K562 (cell line): ENCODE data around the gene ALDH8A1. TPM values are rescaled to one million over a fixed set of nuclear protein-coding genes. Genes with fewer than 3 reads are reported as not detected.

Experiments used
- MAFG ChIP-seq: fragments of 450-650 bp; conservative IDR thresholded peaks from 2 replicates; pipeline ENCODE4 v1.6.1; 2016; ENCODE audit warnings: missing genetic modification characterization, missing compliant biosample characterization
- NFE2 ChIP-seq: IDR thresholded peaks from 2 replicates; pipeline ENCODE4 v1.6.1; 2014; ENCODE audit warnings: antibody characterized with exemption, low read depth
- PTTG1 ChIP-seq: fragments of 450-650 bp; IDR thresholded peaks from 2 replicates; pipeline ENCODE4 v1.6.1; 2016; ENCODE audit warnings: low read depth, mild to moderate bottlenecking, missing genetic modification characterization, missing compliant biosample characterization
- SMARCE1 ChIP-seq: fragments of 450-650 bp; IDR thresholded peaks from 2 replicates; pipeline ENCODE4 v1.7.1; 2016; ENCODE audit warnings: mild to moderate bottlenecking
- TFAM ChIP-seq: fragments of 250-450 bp; sonication (Bioruptor Pico); conservative IDR thresholded peaks from 2 replicates; pipeline ENCODE4 v1.5.0; 2021; ENCODE audit warnings: mild to moderate bottlenecking, moderate library complexity
- ZNF3 ChIP-seq: fragments of 250-450 bp; sonication (Bioruptor Pico); IDR thresholded peaks from 2 replicates; pipeline ENCODE4 v1.5.0; 2021; ENCODE audit warnings: mild to moderate bottlenecking, moderate library complexity
- ZNF316 ChIP-seq: fragments of 450-650 bp; IDR thresholded peaks from 2 replicates; pipeline ENCODE4 v1.6.1; 2016
- polyA plus RNA-seq, 8 experiments: library from polyadenylated mRNA; depleted of rRNA in 4 of 8; stranded (reverse) in 5 of 8; unstranded in 3 of 8; fragments of >200 nt; fragmentation: Nextera tagmentation in 2 of 8; fragmentation: Illumina TruSeq in 1 of 8; extraction: Ambion mirVana in 2 of 8; extraction: Trizol in 1 of 8; gene quantifications; 2 replicates each; pipeline versions ENCODE4 v1.2.1 to v1.2.3, GENCODE V29; 2011 to 2014; ENCODE audit warnings: inconsistent platforms in 1 of 8, missing spikeins in 1 of 8
- total RNA-seq, 7 experiments: library from RNA; depleted of rRNA in 6 of 7; stranded (reverse); fragments of >200 nt in 6 of 7; fragmentation: Illumina TruSeq in 2 of 7; extraction: Trizol in 2 of 7; gene quantifications; 2 replicates each; pipeline versions ENCODE4 v1.2.1 to v1.2.3, GENCODE V29; 2011 to 2021; ENCODE audit warnings: low replicate concordance in 1 of 7
- TF ChIP-seq, protein P1 (sequence below), 2 experiments: fragments of 200-800 bp in 1 of 2; sonication (Bioruptor generic) in 1 of 2; sonication (generic) in 1 of 2; formaldehyde crosslinking in 1 of 2; IDR thresholded peaks in 1 of 2; conservative IDR thresholded peaks in 1 of 2; 2 replicates each; pipeline versions ENCODE4 v1.5.0 to v1.6.1; 2016 to 2020; ENCODE audit warnings: missing compliant biosample characterization in 1 of 2, missing genetic modification characterization in 1 of 2, missing genetic modification reagents in 1 of 2
- TF ChIP-seq, protein P2 (sequence below): fragments of 200-800 bp; sonication (Bioruptor generic); IDR thresholded peaks from 2 replicates; pipeline ENCODE4 v1.6.1; 2016; ENCODE audit warnings: missing genetic modification characterization, missing compliant biosample characterization
- TF ChIP-seq, protein P3 (sequence below): IDR thresholded peaks from 3 replicates; pipeline ENCODE4 v1.6.1; 2011; ENCODE audit warnings: borderline replicate concordance, mild to moderate bottlenecking, moderate library complexity; ENCODE audit not compliant: insufficient read length; ENCODE audit errors: extremely low read depth
- TF ChIP-seq, protein P4 (sequence below): fragments of 250-450 bp; sonication (Bioruptor Pico); IDR thresholded peaks from 2 replicates; pipeline ENCODE4 v1.5.0; 2021; ENCODE audit warnings: mild to moderate bottlenecking, moderate library complexity
- TF ChIP-seq, protein P5 (sequence below): fragments of 450-650 bp; IDR thresholded peaks from 2 replicates; pipeline ENCODE4 v1.6.1; 2016

Gene ALDH8A1
- total and polyA plus RNA-seq, 9 of the 15 experiments (the other 6 are each of a cell fraction or from before 2014, with no cell fraction given), result 0.03 to 0.18 (median 0.04) TPM; not detected in 2

DNA sequence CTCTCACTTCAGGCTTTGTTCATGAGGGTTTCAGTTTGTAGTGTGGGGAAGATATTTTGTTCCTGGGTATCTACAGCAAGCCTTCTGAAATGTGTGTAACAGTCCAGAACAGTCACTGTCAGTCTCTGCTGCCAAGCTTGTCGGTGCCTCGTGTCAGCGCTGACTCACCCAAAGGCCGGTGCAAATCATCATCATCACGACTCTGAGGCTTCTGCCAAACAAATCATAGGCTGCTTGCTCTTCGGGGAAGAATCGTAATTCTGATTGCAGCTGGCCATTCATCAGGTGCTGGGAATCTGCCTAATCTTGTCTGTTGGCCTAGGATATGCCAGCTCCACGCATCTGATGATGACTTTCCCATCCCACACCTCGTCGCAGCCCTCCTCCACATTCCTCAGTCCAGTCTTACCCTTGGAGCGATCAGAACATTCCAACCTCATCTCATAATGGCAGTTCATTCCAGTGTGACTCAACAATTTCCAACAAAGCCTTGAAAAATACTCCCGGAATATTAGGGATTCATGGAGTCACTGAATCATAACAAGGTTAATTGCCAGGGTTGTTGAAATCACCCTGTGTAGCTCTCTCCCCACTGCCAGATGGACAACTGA is 40.9 kb downstream of the ALDH8A1 start (continued):
- TF ChIP-seq, protein P1, sequence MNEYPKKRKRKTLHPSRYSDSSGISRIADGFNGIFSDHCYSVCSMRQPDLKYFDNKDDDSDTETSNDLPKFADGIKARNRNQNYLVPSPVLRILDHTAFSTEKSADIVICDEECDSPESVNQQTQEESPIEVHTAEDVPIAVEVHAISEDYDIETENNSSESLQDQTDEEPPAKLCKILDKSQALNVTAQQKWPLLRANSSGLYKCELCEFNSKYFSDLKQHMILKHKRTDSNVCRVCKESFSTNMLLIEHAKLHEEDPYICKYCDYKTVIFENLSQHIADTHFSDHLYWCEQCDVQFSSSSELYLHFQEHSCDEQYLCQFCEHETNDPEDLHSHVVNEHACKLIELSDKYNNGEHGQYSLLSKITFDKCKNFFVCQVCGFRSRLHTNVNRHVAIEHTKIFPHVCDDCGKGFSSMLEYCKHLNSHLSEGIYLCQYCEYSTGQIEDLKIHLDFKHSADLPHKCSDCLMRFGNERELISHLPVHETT (CRISPR knock-in tag; conservative IDR thresholded peaks at IDR 0.05 in 1 of 2, IDR thresholded peaks at IDR 0.05 in 1 of 2), result no peak
- TF ChIP-seq ZNF316 (peak; percentile 14; the same call in 1 of the 2 replicates), MAFG (0 out of 2 replicates have a peak, but pooled peaks have one; percentile 24), TFAM (no peak), ZNF3 (CRISPR knock-in tag) (no peak), NFE2 (peak; percentile 43), SMARCE1 (0 out of 2 replicates have a peak, but pooled peaks have one; percentile 32), PTTG1 (tag) (no peak)
- TF ChIP-seq, protein P2, sequence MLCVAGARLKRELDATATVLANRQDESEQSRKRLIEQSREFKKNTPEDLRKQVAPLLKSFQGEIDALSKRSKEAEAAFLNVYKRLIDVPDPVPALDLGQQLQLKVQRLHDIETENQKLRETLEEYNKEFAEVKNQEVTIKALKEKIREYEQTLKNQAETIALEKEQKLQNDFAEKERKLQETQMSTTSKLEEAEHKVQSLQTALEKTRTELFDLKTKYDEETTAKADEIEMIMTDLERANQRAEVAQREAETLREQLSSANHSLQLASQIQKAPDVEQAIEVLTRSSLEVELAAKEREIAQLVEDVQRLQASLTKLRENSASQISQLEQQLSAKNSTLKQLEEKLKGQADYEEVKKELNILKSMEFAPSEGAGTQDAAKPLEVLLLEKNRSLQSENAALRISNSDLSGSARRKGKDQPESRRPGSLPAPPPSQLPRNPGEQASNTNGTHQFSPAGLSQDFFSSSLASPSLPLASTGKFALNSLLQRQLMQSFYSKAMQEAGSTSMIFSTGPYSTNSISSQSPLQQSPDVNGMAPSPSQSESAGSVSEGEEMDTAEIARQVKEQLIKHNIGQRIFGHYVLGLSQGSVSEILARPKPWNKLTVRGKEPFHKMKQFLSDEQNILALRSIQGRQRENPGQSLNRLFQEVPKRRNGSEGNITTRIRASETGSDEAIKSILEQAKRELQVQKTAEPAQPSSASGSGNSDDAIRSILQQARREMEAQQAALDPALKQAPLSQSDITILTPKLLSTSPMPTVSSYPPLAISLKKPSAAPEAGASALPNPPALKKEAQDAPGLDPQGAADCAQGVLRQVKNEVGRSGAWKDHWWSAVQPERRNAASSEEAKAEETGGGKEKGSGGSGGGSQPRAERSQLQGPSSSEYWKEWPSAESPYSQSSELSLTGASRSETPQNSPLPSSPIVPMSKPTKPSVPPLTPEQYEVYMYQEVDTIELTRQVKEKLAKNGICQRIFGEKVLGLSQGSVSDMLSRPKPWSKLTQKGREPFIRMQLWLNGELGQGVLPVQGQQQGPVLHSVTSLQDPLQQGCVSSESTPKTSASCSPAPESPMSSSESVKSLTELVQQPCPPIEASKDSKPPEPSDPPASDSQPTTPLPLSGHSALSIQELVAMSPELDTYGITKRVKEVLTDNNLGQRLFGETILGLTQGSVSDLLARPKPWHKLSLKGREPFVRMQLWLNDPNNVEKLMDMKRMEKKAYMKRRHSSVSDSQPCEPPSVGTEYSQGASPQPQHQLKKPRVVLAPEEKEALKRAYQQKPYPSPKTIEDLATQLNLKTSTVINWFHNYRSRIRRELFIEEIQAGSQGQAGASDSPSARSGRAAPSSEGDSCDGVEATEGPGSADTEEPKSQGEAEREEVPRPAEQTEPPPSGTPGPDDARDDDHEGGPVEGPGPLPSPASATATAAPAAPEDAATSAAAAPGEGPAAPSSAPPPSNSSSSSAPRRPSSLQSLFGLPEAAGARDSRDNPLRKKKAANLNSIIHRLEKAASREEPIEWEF (CRISPR knock-in tag), result no peak
- TF ChIP-seq, protein P3, sequence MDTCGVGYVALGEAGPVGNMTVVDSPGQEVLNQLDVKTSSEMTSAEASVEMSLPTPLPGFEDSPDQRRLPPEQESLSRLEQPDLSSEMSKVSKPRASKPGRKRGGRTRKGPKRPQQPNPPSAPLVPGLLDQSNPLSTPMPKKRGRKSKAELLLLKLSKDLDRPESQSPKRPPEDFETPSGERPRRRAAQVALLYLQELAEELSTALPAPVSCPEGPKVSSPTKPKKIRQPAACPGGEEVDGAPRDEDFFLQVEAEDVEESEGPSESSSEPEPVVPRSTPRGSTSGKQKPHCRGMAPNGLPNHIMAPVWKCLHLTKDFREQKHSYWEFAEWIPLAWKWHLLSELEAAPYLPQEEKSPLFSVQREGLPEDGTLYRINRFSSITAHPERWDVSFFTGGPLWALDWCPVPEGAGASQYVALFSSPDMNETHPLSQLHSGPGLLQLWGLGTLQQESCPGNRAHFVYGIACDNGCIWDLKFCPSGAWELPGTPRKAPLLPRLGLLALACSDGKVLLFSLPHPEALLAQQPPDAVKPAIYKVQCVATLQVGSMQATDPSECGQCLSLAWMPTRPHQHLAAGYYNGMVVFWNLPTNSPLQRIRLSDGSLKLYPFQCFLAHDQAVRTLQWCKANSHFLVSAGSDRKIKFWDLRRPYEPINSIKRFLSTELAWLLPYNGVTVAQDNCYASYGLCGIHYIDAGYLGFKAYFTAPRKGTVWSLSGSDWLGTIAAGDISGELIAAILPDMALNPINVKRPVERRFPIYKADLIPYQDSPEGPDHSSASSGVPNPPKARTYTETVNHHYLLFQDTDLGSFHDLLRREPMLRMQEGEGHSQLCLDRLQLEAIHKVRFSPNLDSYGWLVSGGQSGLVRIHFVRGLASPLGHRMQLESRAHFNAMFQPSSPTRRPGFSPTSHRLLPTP, result no peak
- TF ChIP-seq, protein P4, sequence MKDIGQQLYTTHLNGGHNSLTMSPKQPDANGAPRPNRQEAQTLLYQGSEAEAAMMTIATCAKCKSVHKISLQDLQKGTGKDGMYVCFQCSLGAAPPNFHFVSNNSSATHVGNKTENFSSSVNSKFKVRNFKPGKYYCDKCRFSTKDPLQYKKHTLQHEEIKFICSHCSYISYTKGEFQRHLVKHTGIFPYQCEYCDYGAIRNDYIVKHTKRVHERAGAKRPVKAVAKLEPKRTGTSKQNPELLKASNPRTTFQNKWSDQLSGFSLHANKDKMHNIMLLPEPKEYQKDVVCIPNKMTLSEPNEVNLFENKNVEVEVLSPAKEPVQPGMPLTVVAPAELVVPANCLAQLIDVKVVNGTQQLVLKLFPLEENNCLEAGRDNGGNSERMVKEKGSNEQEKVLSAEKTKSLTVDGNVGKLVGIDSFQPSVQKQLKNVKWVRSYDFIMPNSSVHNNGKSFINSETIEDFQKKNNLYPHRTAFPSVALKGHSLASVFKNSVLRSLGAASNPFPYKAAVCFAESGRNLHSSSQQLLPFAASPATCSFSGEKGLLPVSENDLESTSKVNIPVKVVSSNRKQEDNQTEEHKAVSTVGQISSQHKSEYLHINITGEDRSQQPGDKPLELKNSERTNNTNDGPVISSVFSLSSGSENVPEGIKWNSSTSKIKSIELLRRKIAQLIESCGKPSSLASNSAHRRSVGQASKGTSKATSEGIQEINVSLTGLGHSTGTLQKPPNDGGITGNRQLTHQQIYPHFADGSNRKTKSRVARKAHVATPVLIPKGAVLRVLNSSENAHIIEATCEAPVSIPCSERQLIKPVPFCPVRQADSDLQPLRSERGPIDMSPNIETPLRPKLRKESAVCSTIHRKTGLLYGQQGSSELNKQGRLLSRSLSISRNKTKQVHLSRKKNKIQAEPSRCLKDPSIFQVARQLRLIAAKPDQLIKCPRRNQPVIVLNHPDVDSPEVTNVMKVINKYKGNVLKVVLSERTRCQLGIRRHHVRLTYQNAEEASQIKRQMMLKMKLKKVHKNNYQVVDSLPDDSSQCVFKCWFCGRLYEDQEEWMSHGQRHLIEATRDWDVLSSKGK (CRISPR knock-in tag), result no peak
- TF ChIP-seq, protein P5, sequence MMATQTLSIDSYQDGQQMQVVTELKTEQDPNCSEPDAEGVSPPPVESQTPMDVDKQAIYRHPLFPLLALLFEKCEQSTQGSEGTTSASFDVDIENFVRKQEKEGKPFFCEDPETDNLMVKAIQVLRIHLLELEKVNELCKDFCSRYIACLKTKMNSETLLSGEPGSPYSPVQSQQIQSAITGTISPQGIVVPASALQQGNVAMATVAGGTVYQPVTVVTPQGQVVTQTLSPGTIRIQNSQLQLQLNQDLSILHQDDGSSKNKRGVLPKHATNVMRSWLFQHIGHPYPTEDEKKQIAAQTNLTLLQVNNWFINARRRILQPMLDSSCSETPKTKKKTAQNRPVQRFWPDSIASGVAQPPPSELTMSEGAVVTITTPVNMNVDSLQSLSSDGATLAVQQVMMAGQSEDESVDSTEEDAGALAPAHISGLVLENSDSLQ, result peak; percentile 78
